ENCODE measurements around the gene APOBEC3H. TPM values are rescaled to one million over a fixed set of nuclear protein-coding genes. Genes with fewer than 3 reads are reported as not detected.
A peak's percentile ranks its signal among the peaks of the same experiment; 100 is the strongest.

APOBEC3H gene
- total RNA-seq, 1 donor from 2014 or later, result 0.41 TPM

- Histone ChIP-seq H3K27ac (replicated peaks) (peak overlapping the region; percentile 39), H3K4me1 (peaks cover 68% of the 10 kb centered on the region), H3K36me3 (peaks cover 5% of the 10 kb centered on the region), H3K4me3 (no peak overlapping the region), H3K27me3 (ENCODE audit: low read depth) (no peaks in the 10 kb centered on the region), H3K9me3 (replicated peaks) (no peaks in the 10 kb centered on the region)
- DNase-seq, result no peak
- intact Hi-C loops (cut with micrococcal nuclease), result no loop called here
- no peak for TF ChIP-seq CTCF (IDR thresholded peaks at IDR 0.05; ENCODE audit: borderline replicate concordance)
Measured at GRCh38 chr22:39142088-39142680, 45.1 kb downstream of the APOBEC3H start.

- TF ChIP-seq CTCF (IDR thresholded peaks at IDR 0.05; ENCODE audit: borderline replicate concordance), result no peak
- no peak for DNase-seq
- H3K4me1 ChIP-seq, result peaks cover 88% of the 10 kb centered on the region
- peak overlapping the region; percentile 99 for H3K4me3 ChIP-seq
- intact Hi-C loops (cut with micrococcal nuclease), result no loop called here
- no peaks in the 10 kb centered on the region for H3K27me3 ChIP-seq (ENCODE audit: low read depth)
- peaks cover 13% of the 10 kb centered on the region for H3K36me3 ChIP-seq
- H3K27ac ChIP-seq (replicated peaks), result peak overlapping the region; percentile 97
- no peaks in the 10 kb centered on the region for H3K9me3 ChIP-seq (replicated peaks)
Measured at GRCh38 chr22:39144101-39144767, 47.2 kb downstream of the APOBEC3H start.

GRCh38 chr22:39146256-39147101, 49.4 kb downstream of the APOBEC3H start:
- Histone ChIP-seq H3K27me3 (ENCODE audit: low read depth) (no peaks in the 10 kb centered on the region), H3K9me3 (replicated peaks) (no peaks in the 10 kb centered on the region), H3K36me3 (peaks cover 19% of the 10 kb centered on the region), H3K27ac (replicated peaks) (peak overlapping the region; percentile 97), H3K4me3 (peak overlapping the region; percentile 99), H3K4me1 (peaks cover 95% of the 10 kb centered on the region)
- DNase-seq, result no peak
- intact Hi-C loops (cut with micrococcal nuclease), result no loop called here
- TF ChIP-seq CTCF (IDR thresholded peaks at IDR 0.05; ENCODE audit: borderline replicate concordance), result no peak

- Histone ChIP-seq H3K9me3 (replicated peaks) (no peaks in the 10 kb centered on the region), H3K36me3 (peaks cover 19% of the 10 kb centered on the region), H3K4me3 (no peak overlapping the region), H3K4me1 (peaks cover 92% of the 10 kb centered on the region), H3K27ac (replicated peaks) (peak overlapping the region; percentile 97), H3K27me3 (ENCODE audit: low read depth) (no peaks in the 10 kb centered on the region)
- no peak for TF ChIP-seq CTCF (IDR thresholded peaks at IDR 0.05; ENCODE audit: borderline replicate concordance)
- intact Hi-C loops (cut with micrococcal nuclease), result no loop called here
- no peak for DNase-seq
Measured at GRCh38 chr22:39147335-39148025, 50.4 kb downstream of the APOBEC3H start.

- no peak for DNase-seq
- TF ChIP-seq CTCF (IDR thresholded peaks at IDR 0.05; ENCODE audit: borderline replicate concordance), result no peak
- Histone ChIP-seq H3K27ac (replicated peaks) (peak overlapping the region; percentile 97), H3K4me1 (peaks cover 92% of the 10 kb centered on the region), H3K9me3 (replicated peaks) (no peaks in the 10 kb centered on the region), H3K27me3 (ENCODE audit: low read depth) (no peaks in the 10 kb centered on the region), H3K36me3 (peaks cover 19% of the 10 kb centered on the region), H3K4me3 (peak overlapping the region; percentile 98)
- intact Hi-C loops (cut with micrococcal nuclease), result no loop called here
Measured at GRCh38 chr22:39148026-39148726, 51.1 kb downstream of the APOBEC3H start.

All from left ventricle myocardium inferior (tissue), 1 donor.